SHP77 treated with DMSO at 0.1 percent for 48 hours (cell line): ENCODE results near the gene HOXA6.

Source experiments
- DNase-seq: peaks from one replicate; lab custom pipeline; 2025; lab: John Stamatoyannopoulos, UW

HOXA6 gene

GRCh38 chr7:27137640-27138315, 9.8 kb downstream of the HOXA6 start:
- no peak for DNase-seq

GRCh38 chr7:27134392-27134791, 13.2 kb downstream of the HOXA6 start:
- no peak for DNase-seq

GRCh38 chr7:27133409-27134231, 14.0 kb downstream of the HOXA6 start:
- DNase-seq = no peak

- no peak for DNase-seq
These were observed 14.6 kb downstream of the HOXA6 start for GRCh38 chr7:27132978-27133377.

- DNase-seq = no peak
These were observed 15.4 kb downstream of the HOXA6 start for GRCh38 chr7:27132214-27132613.

GRCh38 chr7:27131390-27131819, 16.2 kb downstream of the HOXA6 start:
- no peak for DNase-seq

GRCh38 chr7:27130540-27131389, 16.8 kb downstream of the HOXA6 start, which contains the start of gene HOXA4:
Gene HOXA4, minus strand, starts transcription at chr7:27130757. Its CDS starts 24 bp downstream, at chr7:27130733.
- no peak for DNase-seq

GRCh38 chr7:27129729-27130539, 17.6 kb downstream of the HOXA6 start:
- no peak for DNase-seq

- no peak for DNase-seq
These were observed 18.5 kb downstream of the HOXA6 start for GRCh38 chr7:27128776-27129728.

GRCh38 chr7:27128034-27128433, 19.5 kb downstream of the HOXA6 start:
- no peak for DNase-seq

GRCh38 chr7:27126596-27127327, 20.8 kb downstream of the HOXA6 start:
- DNase-seq = no peak

GRCh38 chr7:27125986-27126394, 21.6 kb downstream of the HOXA6 start:
- no peak for DNase-seq

- DNase-seq = no peak
These were observed 22.5 kb downstream of the HOXA6 start for GRCh38 chr7:27124902-27125689.

- no peak for DNase-seq
These were observed 23.3 kb downstream of the HOXA6 start for GRCh38 chr7:27124096-27124901.

GRCh38 chr7:27123477-27124053, 24.0 kb downstream of the HOXA6 start:
- DNase-seq = no peak

- DNase-seq = no peak
These were observed 24.5 kb downstream of the HOXA6 start for GRCh38 chr7:27123007-27123476.
